GM12864 (cell line): ENCODE measurements around the gene CDKAL1.

Experiments
- DNase-seq: peaks from one replicate; pipeline ENCODE4 v3.0.0-alpha.2; 2011; ENCODE audit warnings: low read depth
- H3K4me3 ChIP-seq: 2 replicates; pipeline ENCODE4 v1.5.1; 2011; ENCODE audit warnings: mild to moderate bottlenecking, low read depth, low read length, control low read depth
- TF ChIP-seq, protein P1 (sequence below): IDR thresholded peaks from 2 replicates; pipeline ENCODE4 v1.5.1; 2011; ENCODE audit warnings: low read depth, mild to moderate bottlenecking, moderate library complexity, low read length, control low read depth, inconsistent platforms; ENCODE audit errors: missing control alignments

Gene CDKAL1

DNA sequence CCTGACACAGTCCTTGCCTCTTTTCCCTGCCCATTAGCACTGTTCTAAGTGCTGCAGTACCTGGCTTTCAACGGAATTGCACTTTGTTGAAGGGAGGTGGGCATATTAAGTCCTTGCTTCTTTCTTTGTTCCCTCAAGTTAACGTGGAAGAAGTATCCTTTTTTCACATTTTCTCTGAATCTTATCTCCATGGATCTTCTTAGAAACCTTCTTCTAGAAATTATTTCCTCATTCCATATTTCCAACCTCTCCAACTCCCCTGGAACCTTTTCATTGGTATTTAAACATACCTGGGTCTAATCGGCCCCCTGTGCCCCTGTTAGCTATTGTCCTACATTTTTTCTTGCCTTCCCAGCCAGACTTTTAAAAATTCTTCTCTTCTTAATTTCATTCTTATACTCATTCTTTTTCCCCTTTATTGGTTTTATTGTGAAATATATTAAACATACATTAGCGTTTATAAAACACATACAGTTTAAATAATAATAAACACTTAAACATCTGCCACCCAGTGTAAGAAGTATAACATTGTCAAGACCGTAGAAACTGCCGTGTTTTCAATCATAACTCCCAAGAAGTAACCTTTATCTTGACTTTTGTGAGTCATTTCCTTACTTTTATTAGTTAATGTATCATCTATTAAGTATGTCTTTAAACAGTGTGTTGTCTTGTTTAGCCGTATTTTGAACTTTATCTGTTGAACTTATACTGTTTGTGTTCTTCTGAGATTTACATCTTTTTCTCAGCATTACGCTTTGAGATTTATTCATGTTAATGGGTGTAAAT, 118.2 kb downstream of the CDKAL1 start:
- no peak overlapping the region for H3K4me3 ChIP-seq
- DNase-seq, result no peak
- TF ChIP-seq, protein P1, sequence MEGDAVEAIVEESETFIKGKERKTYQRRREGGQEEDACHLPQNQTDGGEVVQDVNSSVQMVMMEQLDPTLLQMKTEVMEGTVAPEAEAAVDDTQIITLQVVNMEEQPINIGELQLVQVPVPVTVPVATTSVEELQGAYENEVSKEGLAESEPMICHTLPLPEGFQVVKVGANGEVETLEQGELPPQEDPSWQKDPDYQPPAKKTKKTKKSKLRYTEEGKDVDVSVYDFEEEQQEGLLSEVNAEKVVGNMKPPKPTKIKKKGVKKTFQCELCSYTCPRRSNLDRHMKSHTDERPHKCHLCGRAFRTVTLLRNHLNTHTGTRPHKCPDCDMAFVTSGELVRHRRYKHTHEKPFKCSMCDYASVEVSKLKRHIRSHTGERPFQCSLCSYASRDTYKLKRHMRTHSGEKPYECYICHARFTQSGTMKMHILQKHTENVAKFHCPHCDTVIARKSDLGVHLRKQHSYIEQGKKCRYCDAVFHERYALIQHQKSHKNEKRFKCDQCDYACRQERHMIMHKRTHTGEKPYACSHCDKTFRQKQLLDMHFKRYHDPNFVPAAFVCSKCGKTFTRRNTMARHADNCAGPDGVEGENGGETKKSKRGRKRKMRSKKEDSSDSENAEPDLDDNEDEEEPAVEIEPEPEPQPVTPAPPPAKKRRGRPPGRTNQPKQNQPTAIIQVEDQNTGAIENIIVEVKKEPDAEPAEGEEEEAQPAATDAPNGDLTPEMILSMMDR, result no peak

GRCh38 chr6:20653085-20653479, 118.8 kb downstream of the CDKAL1 start:
- TF ChIP-seq, protein P1, result no peak
- no peak overlapping the region for H3K4me3 ChIP-seq
- DNase-seq, result no peak

GRCh38 chr6:20655317-20655716, 121.1 kb downstream of the CDKAL1 start:
- TF ChIP-seq, protein P1, result no peak
- no peak for DNase-seq

GRCh38 chr6:20657274-20657800, 123.1 kb downstream of the CDKAL1 start:
- H3K4me3 ChIP-seq, result no peak overlapping the region
- DNase-seq, result no peak
- TF ChIP-seq, protein P1, result no peak

More at GRCh38 chr6:20655317-20655716, 121.1 kb downstream of the CDKAL1 start:
- H3K4me3 ChIP-seq, result no peak overlapping the region

- TF ChIP-seq, protein P1, result no peak
- no peak for DNase-seq
- no peak overlapping the region for H3K4me3 ChIP-seq
Observed at GRCh38 chr6:20658053-20658452, 123.8 kb downstream of the CDKAL1 start.

DNA sequence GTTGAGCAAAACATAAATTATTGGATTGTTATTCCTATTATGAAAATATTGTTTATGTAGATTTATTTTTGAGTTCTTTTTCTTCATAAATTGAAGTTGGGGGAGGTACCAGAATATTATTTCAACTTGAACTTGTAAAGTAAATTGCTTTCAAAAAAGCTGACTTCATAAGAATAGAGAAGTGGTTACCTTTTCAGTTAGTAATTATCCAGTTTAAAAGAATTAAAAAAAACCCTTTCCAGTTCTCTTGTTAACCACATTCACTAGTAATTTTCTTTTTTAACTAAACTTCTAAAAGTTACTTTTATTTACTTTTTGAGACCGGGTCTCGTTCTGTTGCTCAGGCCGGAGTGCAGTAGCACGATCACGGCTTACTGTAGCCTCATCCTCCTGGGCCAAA, 124.3 kb downstream of the CDKAL1 start:
- DNase-seq, result no peak
- TF ChIP-seq, protein P1, result no peak
- H3K4me3 ChIP-seq, result no peak overlapping the region

- DNase-seq, result no peak
- TF ChIP-seq, protein P1, result no peak
Observed at GRCh38 chr6:20660534-20660933, 126.3 kb downstream of the CDKAL1 start.

More at GRCh38 chr6:20660534-20660933, 126.3 kb downstream of the CDKAL1 start:
- H3K4me3 ChIP-seq, result no peak overlapping the region
